T-helper 1 cell (primary cell): ENCODE measurements around the gene SLC2A8.

Source experiments
- DNase-seq, 5 donors: peaks; one replicate each; pipeline ENCODE4 v3.0.0-alpha.2; 2012 to 2020

Gene SLC2A8

GRCh38 chr9:127382541-127382940 lies 14.4 kb upstream of the SLC2A8 start:
- DNase-seq: no peak

DNA sequence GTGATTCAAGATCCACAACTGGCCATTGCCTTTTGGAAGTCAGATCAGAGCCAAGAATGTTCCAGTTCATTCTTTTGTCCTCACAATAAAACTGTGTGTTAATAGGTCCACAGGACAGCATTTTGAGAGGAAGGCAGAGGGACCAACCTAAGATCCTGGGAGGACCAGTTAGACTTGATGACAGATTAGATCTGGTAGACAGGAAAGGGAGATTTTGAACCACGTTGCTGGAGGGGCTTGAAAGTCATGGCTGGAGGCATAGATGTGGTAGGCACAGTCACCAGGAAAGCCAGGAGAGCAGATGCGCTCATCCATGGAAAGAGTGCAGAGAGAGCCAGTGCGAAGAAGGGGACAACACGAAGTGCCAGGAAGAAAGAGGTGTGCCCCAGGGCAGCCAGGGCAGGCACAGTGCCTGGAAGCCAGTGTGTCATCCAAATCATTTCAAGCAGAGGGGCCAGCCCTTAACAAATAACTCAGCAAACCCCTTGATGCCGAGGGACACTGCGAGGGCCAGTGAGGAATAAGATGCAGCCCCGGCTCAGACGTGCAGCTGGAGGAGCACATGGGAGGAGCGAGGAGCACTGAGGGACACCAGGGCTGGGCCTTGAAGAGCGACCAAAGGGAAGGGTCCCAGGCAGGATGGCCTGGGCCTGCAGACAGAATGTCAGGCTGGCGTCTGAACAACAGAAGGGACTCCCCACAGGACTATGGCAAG lies 12.8 kb upstream of the SLC2A8 start:
- DNase-seq: no peak

DNA sequence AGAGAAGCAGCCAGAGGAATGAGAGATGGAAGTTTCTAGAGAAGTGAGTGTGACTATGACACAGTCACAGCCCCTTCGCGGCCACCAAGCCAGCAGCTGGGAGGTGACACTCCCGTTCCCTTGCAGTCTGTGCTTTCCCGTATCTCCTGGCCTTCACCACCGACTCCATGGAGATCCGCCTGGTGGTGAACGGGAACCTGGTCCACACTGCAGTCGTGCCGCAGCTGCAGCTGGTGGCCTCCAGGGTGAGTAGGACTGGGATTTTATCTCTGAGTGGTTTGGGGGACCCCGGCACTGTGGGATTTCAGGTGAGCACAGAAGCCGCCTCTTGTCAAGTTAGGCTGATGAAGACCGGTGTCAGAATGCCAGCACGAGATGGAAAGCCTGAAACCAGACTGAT lies 12.1 kb upstream of the SLC2A8 start:
- DNase-seq: no peak

DNA sequence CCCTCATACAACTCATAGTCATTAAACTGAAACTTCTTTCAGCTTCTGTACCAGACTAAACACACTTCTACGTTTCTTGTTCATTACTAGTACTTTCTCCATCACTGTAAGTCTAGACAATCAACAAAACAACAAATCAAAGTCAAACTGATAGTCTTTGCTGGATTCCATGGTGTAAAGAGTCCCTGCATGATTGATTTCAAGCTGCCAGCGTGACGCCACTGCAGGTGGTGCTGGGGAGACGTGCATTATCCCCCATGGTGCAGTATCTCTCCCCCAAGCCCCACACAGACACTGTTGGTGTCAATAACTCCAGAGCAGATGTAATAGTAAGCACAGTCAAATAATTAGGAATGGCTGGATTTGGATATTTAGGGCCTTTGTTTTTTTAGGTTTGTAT lies 10.7 kb upstream of the SLC2A8 start:
- no peak for DNase-seq

DNA sequence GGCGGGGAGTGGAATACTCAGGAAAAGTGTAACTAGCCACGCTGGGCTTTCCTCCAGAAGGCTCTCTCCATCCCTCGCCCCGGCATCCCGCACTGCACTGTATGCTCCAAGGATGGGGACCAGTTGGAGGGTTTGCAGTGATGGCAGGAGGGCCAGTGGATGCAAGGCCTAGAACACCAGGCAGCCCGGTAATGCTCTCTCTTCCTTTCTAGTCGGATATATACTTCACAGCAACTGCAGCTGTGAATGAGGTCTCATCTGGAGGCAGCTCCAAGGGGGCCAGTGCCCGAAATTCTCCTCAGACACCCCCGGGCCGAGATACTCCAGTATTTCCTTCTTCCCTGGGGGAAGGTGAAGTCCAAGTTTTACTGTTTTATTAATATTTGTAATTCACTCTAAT lies 10.0 kb upstream of the SLC2A8 start:
- no peak for DNase-seq

- peak; percentile 68 to 92 (median 83) for DNase-seq
Measured at GRCh38 chr9:127388037-127388855, 8.7 kb upstream of the SLC2A8 start.

DNA sequence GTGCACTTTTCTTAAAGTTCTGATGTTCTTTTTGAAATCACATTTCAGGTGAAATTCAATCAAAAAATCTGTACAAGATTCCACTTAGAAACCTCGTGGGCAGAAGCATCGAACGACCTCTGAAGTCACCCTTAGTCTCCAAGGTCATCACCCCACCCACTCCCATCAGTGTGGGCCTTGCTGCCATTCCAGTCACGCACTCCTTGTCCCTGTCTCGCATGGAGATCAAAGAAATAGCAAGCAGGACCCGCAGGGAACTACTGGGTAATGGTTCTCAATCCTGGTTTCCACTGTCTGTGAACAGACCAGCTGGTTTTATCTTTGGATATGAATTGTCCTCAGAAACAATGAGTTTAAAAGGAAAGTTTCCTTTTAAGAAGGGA lies 8.1 kb upstream of the SLC2A8 start:
- no peak for DNase-seq

DNA sequence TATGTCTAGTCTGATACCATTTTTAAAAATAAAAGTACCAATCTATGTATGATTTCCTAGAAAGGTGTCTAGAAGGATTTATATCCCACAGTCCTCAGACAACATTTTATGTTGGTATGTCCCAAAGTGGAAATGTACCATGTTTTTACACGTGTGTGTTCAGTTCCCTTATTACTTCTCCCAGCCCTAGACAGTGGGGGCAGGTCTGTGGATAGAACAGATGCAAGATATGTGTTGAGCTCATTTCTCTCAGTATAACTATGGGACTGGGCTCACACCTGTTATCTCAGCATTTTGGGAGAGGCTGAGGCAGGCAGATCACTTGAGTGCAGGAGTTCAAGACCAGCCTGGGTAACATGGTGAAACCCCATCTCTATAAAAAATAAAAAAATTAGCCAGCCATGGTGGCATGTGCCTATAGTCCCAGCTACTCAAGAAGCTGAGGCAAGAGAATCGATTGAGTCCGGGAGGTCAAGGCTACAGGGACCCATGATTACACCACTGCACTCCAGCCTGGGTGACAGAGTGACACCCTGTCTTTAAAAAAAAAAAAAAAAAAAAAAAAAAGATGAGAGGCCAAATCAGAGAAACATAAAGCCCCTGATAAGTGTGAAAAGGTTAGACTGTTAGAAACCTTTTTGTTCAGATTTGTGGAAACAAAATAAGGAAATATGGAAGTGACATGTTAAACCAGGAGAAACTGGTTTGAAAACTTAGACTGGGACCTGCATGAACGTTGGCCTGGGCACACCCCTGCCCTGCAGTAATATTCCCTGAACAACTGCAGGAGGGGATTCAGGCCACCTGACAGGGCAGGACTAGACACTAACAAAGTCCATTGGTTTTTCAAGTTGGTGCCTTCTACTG lies 7.4 kb upstream of the SLC2A8 start:
- DNase-seq: no peak

DNA sequence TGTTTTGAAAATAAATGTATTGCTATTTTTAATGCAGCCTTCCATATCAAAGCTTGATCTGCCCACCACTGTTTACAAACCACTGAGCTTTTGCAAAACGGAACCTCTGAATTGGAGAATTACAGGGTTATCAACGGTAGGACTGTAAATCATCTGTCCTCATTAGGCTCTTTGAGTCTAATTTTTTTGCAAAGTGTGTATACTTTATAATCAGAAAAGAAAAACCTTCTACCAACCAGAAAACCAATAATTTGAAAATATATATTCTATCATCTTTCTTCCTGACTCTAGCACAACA lies 6.8 kb upstream of the SLC2A8 start:
- DNase-seq: no peak

GRCh38 chr9:127390563-127390962 lies 6.4 kb upstream of the SLC2A8 start:
- DNase-seq: no peak

- DNase-seq: no peak
Measured at GRCh38 chr9:127392166-127392565, 4.8 kb upstream of the SLC2A8 start.

- DNase-seq: no peak
Measured at GRCh38 chr9:127392976-127393375, 4.0 kb upstream of the SLC2A8 start.

DNA sequence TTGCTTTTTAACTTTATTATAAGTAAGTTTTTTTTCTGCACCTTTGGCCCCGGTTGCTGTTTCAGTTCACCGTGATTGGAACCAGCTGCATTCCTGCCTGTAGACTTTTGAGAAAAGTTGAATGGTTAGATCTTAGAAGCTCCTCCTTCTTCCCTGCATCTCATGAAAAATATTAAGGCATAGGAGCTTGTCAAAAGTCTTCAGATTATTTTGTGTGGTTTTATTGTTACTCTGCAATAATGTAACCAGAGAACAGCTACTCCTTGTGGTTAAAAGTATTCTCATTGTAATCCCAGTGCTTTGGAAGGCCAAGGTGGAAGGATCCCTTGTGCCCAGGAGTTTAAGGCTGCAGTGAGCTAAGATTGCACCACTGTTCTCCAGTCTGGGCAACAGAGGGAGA lies 3.3 kb upstream of the SLC2A8 start:
- DNase-seq: no peak

- no peak for DNase-seq
Measured at GRCh38 chr9:127395497-127396252, 1.3 kb upstream of the SLC2A8 start.

- no peak for DNase-seq
Measured at GRCh38 chr9:127396253-127396807, 639 bp upstream of the SLC2A8 start.

GRCh38 chr9:127397646-127398274 lies 791 bp downstream of the SLC2A8 start:
- DNase-seq: peak in 1 of 5 donors; percentile 41

- no peak for DNase-seq
Measured at GRCh38 chr9:127398275-127398647, 1.3 kb downstream of the SLC2A8 start.

- DNase-seq: no peak
Measured at GRCh38 chr9:127398715-127399400, 1.9 kb downstream of the SLC2A8 start.

DNA sequence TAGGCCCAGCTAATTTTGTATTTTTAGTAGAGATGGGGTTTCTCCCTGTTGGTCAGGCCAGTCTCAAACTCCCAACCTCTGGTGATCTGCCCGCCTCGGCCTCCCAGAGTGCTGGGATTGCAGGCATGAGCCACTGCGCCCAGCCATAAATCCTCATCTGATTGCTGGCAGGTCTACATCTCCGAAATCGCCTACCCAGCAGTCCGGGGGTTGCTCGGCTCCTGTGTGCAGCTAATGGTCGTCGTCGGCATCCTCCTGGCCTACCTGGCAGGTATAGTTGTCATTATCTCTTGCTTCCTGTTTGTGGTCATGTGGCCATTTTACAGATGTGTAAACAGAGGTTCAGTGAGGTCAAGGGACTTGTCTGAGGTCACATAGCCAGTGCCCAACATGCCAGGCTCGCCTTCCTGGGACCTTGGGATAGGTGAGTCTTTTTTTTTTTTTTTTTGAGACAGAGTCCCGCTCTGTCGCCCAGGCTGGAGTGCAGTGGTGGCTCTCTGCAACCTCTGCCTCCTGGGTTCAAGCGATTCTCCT lies 2.8 kb downstream of the SLC2A8 start:
- no peak for DNase-seq

DNA sequence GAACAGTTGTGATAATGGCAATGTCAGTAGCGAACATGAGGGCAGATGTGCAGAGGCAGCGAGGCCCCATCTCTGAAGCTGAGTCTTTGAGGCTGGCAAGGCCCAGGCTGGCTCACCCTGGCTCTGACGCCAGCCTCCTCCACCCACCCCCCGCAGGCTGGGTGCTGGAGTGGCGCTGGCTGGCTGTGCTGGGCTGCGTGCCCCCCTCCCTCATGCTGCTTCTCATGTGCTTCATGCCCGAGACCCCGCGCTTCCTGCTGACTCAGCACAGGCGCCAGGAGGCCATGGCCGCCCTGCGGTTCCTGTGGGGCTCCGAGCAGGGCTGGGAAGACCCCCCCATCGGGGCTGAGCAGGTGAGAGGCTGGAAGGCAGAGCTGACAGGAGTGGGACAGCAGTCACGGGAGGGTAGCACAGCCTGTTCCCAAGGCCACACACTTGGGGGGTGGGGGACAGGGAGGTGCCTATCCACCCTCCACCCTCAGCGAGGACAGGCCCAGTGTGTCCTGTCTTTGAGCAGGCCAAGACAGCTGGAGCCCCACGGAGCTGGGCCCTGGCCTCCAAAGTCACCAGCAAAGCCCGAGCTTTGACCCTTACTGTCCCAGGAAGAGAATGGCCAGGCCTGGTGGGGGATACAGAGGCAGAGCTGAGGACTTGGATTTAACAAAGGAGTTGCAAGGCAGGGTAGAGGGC lies 5.6 kb downstream of the SLC2A8 start:
- DNase-seq: no peak
